ENCODE results near the gene ACCSL.

The ACCSL gene

DNA sequence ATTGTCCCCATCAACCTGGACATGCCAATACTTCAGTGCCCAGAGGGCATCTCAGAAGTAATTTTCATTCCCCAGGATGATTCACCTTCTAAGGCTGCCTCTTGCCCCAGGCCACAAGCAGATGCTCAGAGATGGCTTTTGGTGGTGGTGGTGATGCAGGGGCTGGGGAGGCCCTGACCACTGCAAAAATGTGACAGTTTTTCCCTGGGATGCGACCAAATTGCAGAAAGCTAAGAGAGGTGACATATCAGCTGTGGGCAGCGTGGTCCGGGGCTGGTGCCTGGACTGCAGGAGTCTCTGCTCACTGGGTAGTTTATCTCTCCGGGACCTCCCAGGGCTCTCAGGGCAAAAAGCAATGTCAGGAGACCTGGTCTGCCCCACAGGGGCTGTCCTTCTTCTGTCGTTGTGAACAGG lies 39.7 kb upstream of the ACCSL start:
- no peaks in the 10 kb centered on the region for H3K9me3 Mint-ChIP-seq
- TF ChIP-seq, protein P1, sequence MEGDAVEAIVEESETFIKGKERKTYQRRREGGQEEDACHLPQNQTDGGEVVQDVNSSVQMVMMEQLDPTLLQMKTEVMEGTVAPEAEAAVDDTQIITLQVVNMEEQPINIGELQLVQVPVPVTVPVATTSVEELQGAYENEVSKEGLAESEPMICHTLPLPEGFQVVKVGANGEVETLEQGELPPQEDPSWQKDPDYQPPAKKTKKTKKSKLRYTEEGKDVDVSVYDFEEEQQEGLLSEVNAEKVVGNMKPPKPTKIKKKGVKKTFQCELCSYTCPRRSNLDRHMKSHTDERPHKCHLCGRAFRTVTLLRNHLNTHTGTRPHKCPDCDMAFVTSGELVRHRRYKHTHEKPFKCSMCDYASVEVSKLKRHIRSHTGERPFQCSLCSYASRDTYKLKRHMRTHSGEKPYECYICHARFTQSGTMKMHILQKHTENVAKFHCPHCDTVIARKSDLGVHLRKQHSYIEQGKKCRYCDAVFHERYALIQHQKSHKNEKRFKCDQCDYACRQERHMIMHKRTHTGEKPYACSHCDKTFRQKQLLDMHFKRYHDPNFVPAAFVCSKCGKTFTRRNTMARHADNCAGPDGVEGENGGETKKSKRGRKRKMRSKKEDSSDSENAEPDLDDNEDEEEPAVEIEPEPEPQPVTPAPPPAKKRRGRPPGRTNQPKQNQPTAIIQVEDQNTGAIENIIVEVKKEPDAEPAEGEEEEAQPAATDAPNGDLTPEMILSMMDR (IDR thresholded peaks at IDR 0.05; ENCODE audit: unreplicated experiment in 3 of 3), result no peak
- peaks cover 50% of the 10 kb centered on the region for H3K4me1 Mint-ChIP-seq
- H3K27ac Mint-ChIP-seq, result peak overlapping the region in 1 of 3 experiments; percentile 44
- H3K4me3 Mint-ChIP-seq, result no peak overlapping the region
- H3K36me3 Mint-ChIP-seq (ENCODE audit: low read depth), result no peaks in the 10 kb centered on the region
- peaks cover 14% of the 10 kb centered on the region for H3K27me3 Mint-ChIP-seq (ENCODE audit: low read depth)

- Mint-ChIP-seq H3K4me3 (no peak overlapping the region), H3K4me1 (peaks cover 48% of the 10 kb centered on the region), H3K27me3 (ENCODE audit: low read depth) (peaks cover 12% of the 10 kb centered on the region), H3K36me3 (ENCODE audit: low read depth) (no peaks in the 10 kb centered on the region), H3K27ac (peak overlapping the region in 1 of 3 experiments; percentile 44), H3K9me3 (no peaks in the 10 kb centered on the region)
- TF ChIP-seq, protein P1 (IDR thresholded peaks at IDR 0.05; ENCODE audit: unreplicated experiment in 3 of 3), result no peak
These were observed 39.1 kb upstream of the ACCSL start for GRCh38 chr11:44008698-44009097.

DNA sequence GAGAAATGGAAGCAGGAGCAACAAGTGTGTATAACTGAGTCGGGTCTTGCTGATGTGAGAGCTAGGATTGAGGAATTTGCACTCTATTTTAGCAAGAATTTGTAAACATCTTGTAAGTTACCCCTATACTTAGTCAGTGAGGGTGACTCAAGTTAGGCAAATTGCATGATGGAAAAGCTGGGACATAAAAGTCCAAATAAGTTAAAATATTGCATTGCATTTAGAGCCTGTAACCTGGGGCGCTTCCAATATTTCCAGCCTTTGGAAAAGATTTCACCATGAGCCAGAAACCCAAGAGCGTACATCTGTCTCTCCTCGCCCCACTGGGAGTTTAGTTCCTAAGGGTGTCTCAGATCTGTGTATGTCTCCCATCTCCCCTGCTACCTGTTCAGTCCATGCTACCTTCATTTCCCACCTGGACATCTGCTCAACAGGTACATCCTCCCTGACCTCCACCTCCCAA lies 37.0 kb upstream of the ACCSL start:
- TF ChIP-seq, protein P1 (IDR thresholded peaks at IDR 0.05; ENCODE audit: unreplicated experiment in 3 of 3), result no peak
- Mint-ChIP-seq H3K9me3 (no peaks in the 10 kb centered on the region), H3K4me1 (peaks cover 30% of the 10 kb centered on the region), H3K27me3 (ENCODE audit: low read depth) (peaks cover 17% of the 10 kb centered on the region), H3K4me3 (no peak overlapping the region), H3K36me3 (ENCODE audit: low read depth) (no peaks in the 10 kb centered on the region), H3K27ac (peak overlapping the region in 2 of 3 experiments; percentile 21 to 72)

GRCh38 chr11:44011797-44012196 lies 36.0 kb upstream of the ACCSL start:
- no peaks in the 10 kb centered on the region for H3K36me3 Mint-ChIP-seq (ENCODE audit: low read depth)
- H3K27ac Mint-ChIP-seq, result peak overlapping the region in 1 of 3 experiments; percentile 72
- H3K9me3 Mint-ChIP-seq, result no peaks in the 10 kb centered on the region
- peaks cover 28% of the 10 kb centered on the region for H3K4me1 Mint-ChIP-seq
- H3K27me3 Mint-ChIP-seq (ENCODE audit: low read depth), result peaks cover 17% of the 10 kb centered on the region
- TF ChIP-seq, protein P1 (IDR thresholded peaks at IDR 0.05; ENCODE audit: unreplicated experiment in 3 of 3), result no peak
- H3K4me3 Mint-ChIP-seq, result no peak overlapping the region

GRCh38 chr11:44014968-44015623 lies 32.7 kb upstream of the ACCSL start:
- H3K27me3 Mint-ChIP-seq (ENCODE audit: low read depth), result peaks cover 12% of the 10 kb centered on the region
- no peaks in the 10 kb centered on the region for H3K9me3 Mint-ChIP-seq
- H3K4me1 Mint-ChIP-seq, result peaks cover 31% of the 10 kb centered on the region
- no peak overlapping the region for H3K27ac Mint-ChIP-seq
- TF ChIP-seq, protein P1 (IDR thresholded peaks at IDR 0.05; ENCODE audit: unreplicated experiment in 3 of 3), result no peak
- no peak overlapping the region for H3K4me3 Mint-ChIP-seq
- H3K36me3 Mint-ChIP-seq (ENCODE audit: low read depth), result no peaks in the 10 kb centered on the region

GRCh38 chr11:44015624-44016007 lies 32.2 kb upstream of the ACCSL start:
- TF ChIP-seq, protein P1 (IDR thresholded peaks at IDR 0.05; ENCODE audit: unreplicated experiment in 3 of 3), result no peak
- H3K27me3 Mint-ChIP-seq (ENCODE audit: low read depth), result peaks cover 10% of the 10 kb centered on the region
- no peak overlapping the region for H3K4me3 Mint-ChIP-seq
- H3K36me3 Mint-ChIP-seq (ENCODE audit: low read depth), result no peaks in the 10 kb centered on the region
- no peak overlapping the region for H3K27ac Mint-ChIP-seq
- H3K4me1 Mint-ChIP-seq, result peaks cover 27% of the 10 kb centered on the region
- no peaks in the 10 kb centered on the region for H3K9me3 Mint-ChIP-seq
